Spleen (tissue), 11 donors: ENCODE results near the gene DCAF8. TPM values are rescaled to one million over a fixed set of nuclear protein-coding genes. Genes with fewer than 3 reads are reported as not detected.

Experiments
- DNase-seq: peaks from one replicate; pipeline ENCODE4 v3.0.0-alpha.2; 2020
- H3K27ac ChIP-seq, 8 donors: fragments of 200-600 bp; sonication (generic) in 7 of 8; 1 replicate in 4 of 8; 2 replicates in 4 of 8; pipeline versions ENCODE4 v1.5.0 to v1.8.0; 2016 to 2021; ENCODE audit warnings: inconsistent platforms in 4 of 8, mild to moderate bottlenecking in 4 of 8, moderate library complexity in 1 of 8
- H3K27me3 ChIP-seq, 7 donors: fragments of 200-600 bp; sonication (generic) in 6 of 7; replicated peaks in 1 of 7; 1 replicate in 4 of 7; 2 replicates in 3 of 7; pipeline versions ENCODE4 v1.5.0 to v1.8.0; 2016 to 2021; ENCODE audit warnings: inconsistent platforms in 3 of 7, mild to moderate bottlenecking in 1 of 7
- H3K36me3 ChIP-seq, 6 donors: fragments of 200-600 bp; sonication (generic) in 5 of 6; 1 replicate in 4 of 6; 2 replicates in 2 of 6; pipeline versions ENCODE4 v1.5.0 to v1.8.0; 2016 to 2021; ENCODE audit warnings: inconsistent platforms in 2 of 6
- H3K4me1 ChIP-seq, 6 donors: fragments of 200-600 bp; sonication (generic) in 5 of 6; 1 replicate in 3 of 6; 2 replicates in 3 of 6; pipeline versions ENCODE4 v1.5.0 to v1.8.0; 2016 to 2021; ENCODE audit warnings: inconsistent platforms in 3 of 6
- H3K4me3 ChIP-seq, 8 donors: fragments of 200-600 bp; sonication (generic) in 7 of 8; 1 replicate in 4 of 8; 2 replicates in 4 of 8; pipeline versions ENCODE4 v1.5.0 to v1.8.0; 2016 to 2021; ENCODE audit warnings: inconsistent platforms in 4 of 8, mild to moderate bottlenecking in 4 of 8, moderate library complexity in 2 of 8
- H3K9me3 ChIP-seq, 8 donors: fragments of 200-600 bp; sonication (generic) in 7 of 8; 1 replicate in 4 of 8; 2 replicates in 4 of 8; pipeline versions ENCODE4 v1.5.0 to v1.8.0; 2016 to 2021; ENCODE audit warnings: inconsistent platforms in 4 of 8
- CTCF ChIP-seq, 11 experiments: fragments of 200-600 bp in 7 of 11; fragments of 450-650 bp in 4 of 11; sonication (generic) in 4 of 11; IDR thresholded peaks in 8 of 11; conservative IDR thresholded peaks in 3 of 11; 1 replicate in 7 of 11; 2 replicates in 4 of 11; pipeline versions ENCODE4 v1.4.0 to v1.8.0; 2016 to 2021; ENCODE audit warnings: antibody characterized with exemption in 11 of 11, inconsistent platforms in 4 of 11, mild to moderate bottlenecking in 1 of 11
- POLR2A ChIP-seq, 3 donors: fragments of 450-650 bp; IDR thresholded peaks; one replicate each; pipeline ENCODE4 v1.5.1; 2017; ENCODE audit warnings: antibody characterized with exemption in 3 of 3, mild to moderate bottlenecking in 1 of 3
- POLR2AphosphoS5 ChIP-seq, 3 donors: sonication (generic); formaldehyde crosslinking; IDR thresholded peaks; one replicate each; pipeline ENCODE4 v1.5.1; 2017; ENCODE audit warnings: antibody characterized with exemption in 3 of 3
- WGBS, 5 donors: extraction: QIAGEN DNeasy Blood & Tissue Kit in 3 of 5; methylation state at CpG; one replicate each; pipeline versions ENCODE4 v1.1.5 to v1.1.7; 2013 to 2018; 5-methylcytosine and 5-hydroxymethylcytosine counted together
- intact Hi-C: fragments of 100-400 bp; cut with DNase I; formaldehyde crosslinking; loops from one replicate; pipeline ENCODE4 v1.15.0; 2023; ENCODE audit warnings: low total_unique reads
- polyA plus RNA-seq, 3 donors: library from polyadenylated mRNA; stranded (reverse); fragments of 200-250 nt; gene quantifications; one replicate each; pipeline ENCODE4 v1.2.1, GENCODE V29; 2013
- total RNA-seq, 7 donors: library from RNA; depleted of rRNA in 3 of 7; stranded (reverse); fragments of >200 nt in 3 of 7; fragmentation: NEBNext Ultra II Directional in 4 of 7; extraction: Animal tissue kit (Norgen Biotek cat#: 25700) in 4 of 7; gene quantifications; one replicate each; pipeline versions ENCODE4 v1.1.0 to v1.2.1, GENCODE V29; 2016 to 2021
- donor health status: healthy with polysubstance abuse.
- donor health status: DM: no; HTN: no; CAD: no; lungs with moderate emphysema.
- donor health status: DM: no; HTN: no; CAD: no.
- donor health status: Bipolar disorder and iron deficiency.
- donor health status: healthy.
- donor health status: DM: no; HTN: no; CAD: no.
- donor health status: DM: yes; HTN: yes; CAD: no.

The DCAF8 gene
- total and polyA plus RNA-seq, 10 donors, result 59.4 to 210 (median 148) TPM

GRCh38 chr1:160261556-160261892 lies 825 bp downstream of the DCAF8 start:
- DNase-seq, result no peak
- no peak for TF ChIP-seq POLR2A (IDR thresholded peaks at IDR 0.05)
- TF ChIP-seq CTCF (IDR thresholded peaks at IDR 0.05 in 8 of 11, conservative IDR thresholded peaks at IDR 0.05 in 3 of 11), result no peak
- TF ChIP-seq POLR2AphosphoS5 (IDR thresholded peaks at IDR 0.05), result no peak
- no peaks in the 10 kb centered on the region for H3K27me3 ChIP-seq
- H3K4me3 ChIP-seq, result peak overlapping the region; percentile 70 to 97 (median 80)
- intact Hi-C loops, result no loop called here
- peak overlapping the region; percentile 93 to 98 (median 96) for H3K27ac ChIP-seq
- peaks cover 0 to 19% (median 2%) of the 10 kb centered on the region in 6 donors for H3K36me3 ChIP-seq
- WGBS, 5 donors, result 0% methylated on average over 8 of the region's 8 CpGs
- H3K9me3 ChIP-seq, result no peaks in the 10 kb centered on the region
- peaks cover 23 to 61% (median 55%) of the 10 kb centered on the region in 6 donors for H3K4me1 ChIP-seq

- Histone ChIP-seq H3K27me3 (no peaks in the 10 kb centered on the region), H3K27ac (peak overlapping the region; percentile 93 to 98 (median 96)), H3K4me1 (peaks cover 23 to 68% (median 61%) of the 10 kb centered on the region in 6 donors), H3K36me3 (peaks cover 0 to 21% (median 2%) of the 10 kb centered on the region in 6 donors), H3K9me3 (no peaks in the 10 kb centered on the region), H3K4me3 (peak overlapping the region in 7 of 8 donors; percentile 70 to 97 (median 82))
- TF ChIP-seq CTCF (IDR thresholded peaks at IDR 0.05 in 8 of 11, conservative IDR thresholded peaks at IDR 0.05 in 3 of 11), result no peak
- no peak for TF ChIP-seq POLR2A (IDR thresholded peaks at IDR 0.05)
- no peak for TF ChIP-seq POLR2AphosphoS5 (IDR thresholded peaks at IDR 0.05)
- DNase-seq, result no peak
- 35 to 63% (median 52%) methylated on average over 6 of the region's 6 CpGs for WGBS, 5 donors
- intact Hi-C loops, result no loop called here
Measured at GRCh38 chr1:160260406-160261382, 1.7 kb downstream of the DCAF8 start.

GRCh38 chr1:160258177-160258798 lies 4.1 kb downstream of the DCAF8 start:
- peaks cover 0 to 45% (median 6%) of the 10 kb centered on the region in 6 donors for H3K36me3 ChIP-seq
- H3K4me3 ChIP-seq, result no peak overlapping the region
- DNase-seq, result no peak
- peaks cover 23 to 67% (median 59%) of the 10 kb centered on the region in 6 donors for H3K4me1 ChIP-seq
- intact Hi-C loops, result loop anchor here (10.0 kb wide), 1 partner anchor 153 kb away; no protein-coding TSS in a partner anchor
- no peaks in the 10 kb centered on the region for H3K27me3 ChIP-seq
- H3K9me3 ChIP-seq, result no peaks in the 10 kb centered on the region
- H3K27ac ChIP-seq, result no peak overlapping the region
- TF ChIP-seq POLR2A (IDR thresholded peaks at IDR 0.05) (no peak), CTCF (IDR thresholded peaks at IDR 0.05 in 8 of 11, conservative IDR thresholded peaks at IDR 0.05 in 3 of 11) (no peak), POLR2AphosphoS5 (IDR thresholded peaks at IDR 0.05) (no peak)
- 94 to 96% (median 94%) methylated on average over 7 of the region's 7 CpGs for WGBS, 5 donors
